GM06990 (cell line): ENCODE data around the gene SEC61A2.

ENCODE experiments used
- DNase-seq: peaks from one replicate; pipeline ENCODE4 v3.0.0-alpha.2; 2011; ENCODE audit not compliant: insufficient read length; ENCODE audit errors: extremely low read depth
- H3K27me3 ChIP-seq: replicated peaks from 2 replicates; pipeline ENCODE4 v1.6.0; 2011; ENCODE audit warnings: low read length; ENCODE audit not compliant: control insufficient read depth, insufficient read depth
- H3K36me3 ChIP-seq: 2 replicates; pipeline ENCODE4 v1.5.1; 2011; ENCODE audit warnings: low read length; ENCODE audit not compliant: control insufficient read depth, insufficient read depth
- H3K4me3 ChIP-seq: replicated peaks from 2 replicates; pipeline ENCODE4 v1.5.1; 2011; ENCODE audit warnings: low read depth, mild to moderate bottlenecking, control low read depth, low read length
- TF ChIP-seq, protein P1 (sequence below): IDR thresholded peaks from 2 replicates; pipeline ENCODE4 v1.5.1; 2011; ENCODE audit warnings: low read length, control low read depth, mild to moderate bottlenecking, inconsistent platforms; ENCODE audit not compliant: insufficient read depth, poor library complexity, severe bottlenecking

Gene SEC61A2

DNA sequence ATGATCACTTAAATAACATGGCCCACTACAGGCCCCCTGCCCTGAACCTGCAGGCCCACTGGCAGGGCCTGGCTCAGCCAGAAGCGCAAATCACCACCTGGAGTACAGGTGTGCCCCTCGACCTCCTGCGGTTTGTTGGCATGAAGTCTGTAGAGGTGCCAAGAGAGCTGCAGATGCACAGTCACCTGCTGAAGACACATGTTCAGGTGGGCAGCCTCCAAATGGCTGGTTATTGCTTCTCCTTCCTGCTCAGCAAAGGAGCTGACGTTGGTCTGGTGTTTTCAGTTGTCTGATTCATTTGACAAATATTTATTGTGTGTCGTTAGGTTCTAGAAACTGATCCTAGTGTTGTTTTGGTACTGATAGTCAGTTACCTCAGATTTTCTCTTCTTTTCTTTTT lies 31.7 kb upstream of the SEC61A2 start:
- TF ChIP-seq, protein P1, sequence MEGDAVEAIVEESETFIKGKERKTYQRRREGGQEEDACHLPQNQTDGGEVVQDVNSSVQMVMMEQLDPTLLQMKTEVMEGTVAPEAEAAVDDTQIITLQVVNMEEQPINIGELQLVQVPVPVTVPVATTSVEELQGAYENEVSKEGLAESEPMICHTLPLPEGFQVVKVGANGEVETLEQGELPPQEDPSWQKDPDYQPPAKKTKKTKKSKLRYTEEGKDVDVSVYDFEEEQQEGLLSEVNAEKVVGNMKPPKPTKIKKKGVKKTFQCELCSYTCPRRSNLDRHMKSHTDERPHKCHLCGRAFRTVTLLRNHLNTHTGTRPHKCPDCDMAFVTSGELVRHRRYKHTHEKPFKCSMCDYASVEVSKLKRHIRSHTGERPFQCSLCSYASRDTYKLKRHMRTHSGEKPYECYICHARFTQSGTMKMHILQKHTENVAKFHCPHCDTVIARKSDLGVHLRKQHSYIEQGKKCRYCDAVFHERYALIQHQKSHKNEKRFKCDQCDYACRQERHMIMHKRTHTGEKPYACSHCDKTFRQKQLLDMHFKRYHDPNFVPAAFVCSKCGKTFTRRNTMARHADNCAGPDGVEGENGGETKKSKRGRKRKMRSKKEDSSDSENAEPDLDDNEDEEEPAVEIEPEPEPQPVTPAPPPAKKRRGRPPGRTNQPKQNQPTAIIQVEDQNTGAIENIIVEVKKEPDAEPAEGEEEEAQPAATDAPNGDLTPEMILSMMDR: no peak
- Histone ChIP-seq H3K4me3 (no peak overlapping the region), H3K27me3 (no peaks in the 10 kb centered on the region), H3K36me3 (peaks cover 7% of the 10 kb centered on the region)
- no peak for DNase-seq

DNA sequence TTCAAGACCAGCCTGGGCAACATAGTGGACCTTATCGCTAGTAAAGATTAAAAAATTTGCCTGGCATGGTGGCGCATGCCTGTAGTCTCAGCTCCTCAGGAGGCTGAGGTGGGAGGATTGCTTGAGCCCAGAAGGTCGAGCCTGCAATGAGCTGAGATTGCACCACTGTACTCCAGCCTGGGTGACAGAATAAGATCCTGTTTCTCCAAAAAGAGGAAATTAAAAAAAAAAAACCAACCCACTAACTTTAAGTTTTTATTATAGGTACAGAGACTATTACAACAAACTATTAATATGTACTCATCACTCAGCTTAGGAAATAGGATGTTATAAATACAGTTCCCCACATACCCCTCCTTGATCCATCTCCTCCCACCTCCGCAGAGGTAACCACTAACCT lies 30.5 kb upstream of the SEC61A2 start:
- no peak for DNase-seq
- no peak overlapping the region for H3K4me3 ChIP-seq
- TF ChIP-seq, protein P1: no peak
- peaks cover 5% of the 10 kb centered on the region for H3K36me3 ChIP-seq
- H3K27me3 ChIP-seq: no peaks in the 10 kb centered on the region

DNA sequence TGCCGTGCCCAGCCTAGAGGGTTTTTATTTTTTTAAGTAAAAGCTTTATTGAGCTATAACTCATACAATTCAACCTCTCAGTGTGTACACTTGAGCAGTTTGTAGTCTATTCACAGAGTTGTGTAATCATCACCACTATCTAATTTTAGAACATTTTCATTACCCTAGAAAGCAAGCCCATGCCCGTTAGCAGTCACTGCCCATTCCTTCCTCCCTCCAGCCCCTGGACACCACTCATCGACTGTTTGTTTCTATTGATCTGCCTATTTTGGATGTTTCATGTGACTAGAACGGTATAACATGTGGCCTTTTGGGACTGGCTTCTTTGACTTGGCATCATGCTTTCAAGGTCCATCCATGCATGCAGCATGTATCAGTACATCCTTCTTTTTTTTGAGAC lies 25.7 kb upstream of the SEC61A2 start:
- DNase-seq: no peak
- H3K36me3 ChIP-seq: peaks cover 7% of the 10 kb centered on the region
- TF ChIP-seq, protein P1: no peak

DNA sequence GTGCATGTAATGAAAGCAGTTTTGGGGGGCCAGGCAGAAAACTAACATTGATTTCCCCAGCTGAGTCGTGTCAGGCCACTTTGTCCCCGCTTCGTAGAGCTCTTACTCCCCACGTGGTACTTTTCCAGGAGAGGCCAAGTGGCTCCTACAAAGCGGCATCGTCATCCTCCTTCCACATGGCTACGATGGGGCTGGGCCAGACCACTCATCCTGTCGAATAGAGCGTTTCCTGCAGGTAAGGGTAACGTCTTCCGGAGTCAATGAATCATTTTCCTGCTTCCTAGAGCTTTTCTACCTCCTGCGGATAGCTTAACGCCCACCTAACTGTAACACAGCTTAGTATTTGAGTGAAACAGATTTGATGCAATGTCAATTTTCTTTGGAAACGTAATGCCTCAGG lies 21.7 kb upstream of the SEC61A2 start:
- no peak for DNase-seq

More for the DNA sequence above, 25.7 kb upstream of the SEC61A2 start:
- H3K27me3 ChIP-seq: no peaks in the 10 kb centered on the region
- no peak overlapping the region for H3K4me3 ChIP-seq

DNA sequence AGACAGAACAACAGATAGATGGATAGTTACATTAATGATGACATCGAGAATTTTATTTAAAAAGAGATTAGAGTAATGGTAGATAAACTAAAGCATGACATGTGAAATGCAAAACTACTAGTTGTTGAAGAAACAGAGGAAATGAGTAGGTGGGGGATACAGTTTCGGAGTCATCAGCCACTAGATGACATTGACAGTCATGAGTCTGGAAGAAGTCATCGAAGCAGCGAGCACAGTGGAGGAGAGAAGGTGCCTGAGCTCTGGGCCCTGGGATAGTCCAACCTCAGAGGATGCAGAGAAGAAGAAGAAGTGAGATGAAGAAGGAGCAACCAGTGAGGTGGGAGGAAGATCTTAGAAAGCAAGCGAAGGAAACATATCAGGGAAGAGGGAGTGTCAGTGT lies 20.2 kb upstream of the SEC61A2 start:
- Histone ChIP-seq H3K36me3 (peaks cover 6% of the 10 kb centered on the region), H3K27me3 (no peaks in the 10 kb centered on the region), H3K4me3 (no peak overlapping the region)
- no peak for DNase-seq
- TF ChIP-seq, protein P1: no peak

More for the DNA sequence above, 21.7 kb upstream of the SEC61A2 start:
- Histone ChIP-seq H3K4me3 (no peak overlapping the region), H3K27me3 (no peaks in the 10 kb centered on the region), H3K36me3 (peaks cover 8% of the 10 kb centered on the region)
- TF ChIP-seq, protein P1: no peak

DNA sequence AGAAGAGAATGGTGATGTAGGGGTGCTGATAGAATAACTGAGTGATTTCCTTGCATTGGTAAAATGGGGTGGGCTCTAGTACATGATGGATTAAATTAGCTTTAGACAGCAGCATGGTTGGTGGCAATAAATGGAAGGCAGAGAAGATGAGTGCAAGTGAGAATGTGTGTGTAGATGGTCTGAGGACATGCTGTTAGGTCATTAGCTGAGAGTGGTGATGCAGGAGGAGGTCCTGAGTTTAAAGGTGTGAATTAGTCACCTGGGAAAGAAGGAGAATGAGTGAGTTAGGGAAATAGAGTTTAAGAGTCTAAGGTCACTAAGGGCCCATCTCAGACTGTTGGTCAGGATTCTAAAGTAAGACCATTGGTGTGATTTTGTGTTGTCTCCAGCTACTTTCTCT lies 17.9 kb upstream of the SEC61A2 start:
- no peak for DNase-seq
- TF ChIP-seq, protein P1: no peak
- no peak overlapping the region for H3K4me3 ChIP-seq
- peaks cover 2% of the 10 kb centered on the region for H3K36me3 ChIP-seq
- H3K27me3 ChIP-seq: no peaks in the 10 kb centered on the region
